H9 (cell line): ENCODE data around the gene RRAGC. TPM values are rescaled to one million over a fixed set of nuclear protein-coding genes. Genes with fewer than 3 reads are reported as not detected.

Experiments
- DNase-seq: peaks from one replicate; pipeline ENCODE4 v3.0.0-alpha.2; 2017
- H2AFZ ChIP-seq: one replicate; pipeline ENCODE4 v1.6.1; 2013; ENCODE audit warnings: mild to moderate bottlenecking, low read length, control low read depth, moderate library complexity
- H2AK5ac ChIP-seq: 2 replicates; pipeline ENCODE4 v1.6.1; 2013; ENCODE audit warnings: low read length, control low read depth, mixed read lengths; ENCODE audit not compliant: insufficient read length
- H2BK120ac ChIP-seq: one replicate; pipeline ENCODE4 v1.6.1; 2013; ENCODE audit warnings: low read depth, mild to moderate bottlenecking, low read length, control low read depth, inconsistent platforms; ENCODE audit not compliant: poor library complexity, severe bottlenecking
- H2BK12ac ChIP-seq: 2 replicates; pipeline ENCODE4 v1.6.1; 2013; ENCODE audit warnings: low read length, control low read depth, mixed read lengths, low read depth; ENCODE audit not compliant: insufficient read length
- H2BK15ac ChIP-seq: 2 replicates; pipeline ENCODE4 v1.6.1; 2013; ENCODE audit warnings: low read depth, low read length, control low read depth
- H2BK20ac ChIP-seq: one replicate; pipeline ENCODE4 v1.6.1; 2013; ENCODE audit warnings: low read depth, mild to moderate bottlenecking, low read length, control low read depth, inconsistent platforms; ENCODE audit not compliant: poor library complexity, severe bottlenecking
- H2BK5ac ChIP-seq: 2 replicates; pipeline ENCODE4 v1.6.1; 2013; ENCODE audit warnings: low read length, control low read depth, mixed read lengths; ENCODE audit not compliant: insufficient read length
- H3K14ac ChIP-seq: 2 replicates; pipeline ENCODE4 v1.6.1; 2013; ENCODE audit warnings: low read length, control low read depth; ENCODE audit not compliant: insufficient read depth
- H3K18ac ChIP-seq: 2 replicates; pipeline ENCODE4 v1.6.1; 2013; ENCODE audit warnings: low read depth, mild to moderate bottlenecking, mixed read lengths, low read length, control low read depth; ENCODE audit not compliant: insufficient read length
- H3K23ac ChIP-seq: 2 replicates; pipeline ENCODE4 v1.6.1; 2013; ENCODE audit warnings: low read length, control low read depth, mixed read lengths, low read depth; ENCODE audit not compliant: insufficient read length
- H3K23me2 ChIP-seq: 2 replicates; pipeline ENCODE4 v1.6.1; 2013; ENCODE audit warnings: low read depth, mild to moderate bottlenecking, mixed read lengths, low read length, control low read depth; ENCODE audit not compliant: insufficient read length, poor library complexity, severe bottlenecking
- H3K27ac ChIP-seq: 2 replicates; pipeline ENCODE4 v1.5.1; 2013; ENCODE audit warnings: low read length, control low read depth, mixed read lengths, low read depth; ENCODE audit not compliant: insufficient read length
- H3K27me3 ChIP-seq: 2 replicates; pipeline ENCODE4 v1.6.1; 2013; ENCODE audit warnings: low read length, control low read depth, inconsistent platforms; ENCODE audit not compliant: insufficient read depth
- H3K4ac ChIP-seq: 2 replicates; pipeline ENCODE4 v1.6.1; 2013; ENCODE audit warnings: low read depth, mild to moderate bottlenecking, control low read depth, inconsistent platforms, low read length, moderate library complexity
- H3K4me1 ChIP-seq: 2 replicates; pipeline ENCODE4 v1.6.1; 2013; ENCODE audit warnings: low read length, control low read depth, inconsistent platforms; ENCODE audit not compliant: insufficient read depth
- H3K4me2 ChIP-seq: 2 replicates; pipeline ENCODE4 v1.6.1; 2013; ENCODE audit warnings: low read length, control low read depth, mixed read lengths; ENCODE audit not compliant: insufficient read length, insufficient read depth
- H3K56ac ChIP-seq: 2 replicates; pipeline ENCODE4 v1.6.1; 2013; ENCODE audit warnings: low read depth, mild to moderate bottlenecking, mixed read lengths, low read length, control low read depth; ENCODE audit not compliant: insufficient read length
- H3K79me1 ChIP-seq: 2 replicates; pipeline ENCODE4 v1.6.1; 2013; ENCODE audit warnings: low read depth, mild to moderate bottlenecking, moderate library complexity, low read length, control low read depth, inconsistent platforms; ENCODE audit not compliant: insufficient read depth, poor library complexity, severe bottlenecking
- H3K79me2 ChIP-seq: 2 replicates; pipeline ENCODE4 v1.6.1; 2013; ENCODE audit warnings: low read length, control low read depth, inconsistent platforms; ENCODE audit not compliant: insufficient read depth
- H3K9ac ChIP-seq: 2 replicates; pipeline ENCODE4 v1.6.1; 2013; ENCODE audit warnings: low read length, control low read depth, mixed read lengths; ENCODE audit not compliant: insufficient read length; ENCODE audit errors: extremely low read depth
- H3K9me3 ChIP-seq: one replicate; pipeline ENCODE4 v1.6.1; 2013; ENCODE audit warnings: low read depth, low read length, inconsistent platforms; ENCODE audit not compliant: control insufficient read depth
- H3T11ph ChIP-seq: one replicate; pipeline ENCODE4 v1.6.1; 2013; ENCODE audit warnings: mild to moderate bottlenecking, low read length, control low read depth, inconsistent platforms
- H4K20me1 ChIP-seq: one replicate; pipeline ENCODE4 v1.6.1; 2013; ENCODE audit not compliant: control insufficient read depth, insufficient read length, insufficient read depth
- H4K5ac ChIP-seq: 2 replicates; pipeline ENCODE4 v1.6.1; 2013; ENCODE audit warnings: low read depth, mild to moderate bottlenecking, mixed read lengths, low read length, control low read depth; ENCODE audit not compliant: insufficient read length
- H4K8ac ChIP-seq: replicated peaks from 2 replicates; pipeline ENCODE4 v1.6.1; 2013; ENCODE audit warnings: low read length, control low read depth, mixed read lengths, low read depth; ENCODE audit not compliant: insufficient read length
- H4K91ac ChIP-seq: 2 replicates; pipeline ENCODE4 v1.6.1; 2013; ENCODE audit warnings: low read depth, mild to moderate bottlenecking, moderate library complexity, mixed read lengths, low read length, control low read depth; ENCODE audit not compliant: insufficient read length
- H3K27ac Mint-ChIP-seq, 3 experiments: 2 replicates in 2 of 3; 3 replicates in 1 of 3; pipeline ENCODE4 v1.8.0; 2020 to 2021; ENCODE audit warnings: mixed read lengths in 3 of 3, mild to moderate bottlenecking in 1 of 3, moderate library complexity in 1 of 3
- H3K27me3 Mint-ChIP-seq: 2 replicates; pipeline ENCODE4 v1.8.0; 2021; ENCODE audit warnings: low read depth, mild to moderate bottlenecking, moderate library complexity, mixed read lengths
- H3K36me3 Mint-ChIP-seq, 3 experiments: 2 replicates in 2 of 3; 3 replicates in 1 of 3; pipeline ENCODE4 v1.8.0; 2020 to 2021; ENCODE audit warnings: low read depth in 3 of 3, mixed read lengths in 3 of 3; ENCODE audit not compliant: insufficient read depth in 1 of 3
- H3K4me1 Mint-ChIP-seq, 2 experiments: 2 replicates each; pipeline ENCODE4 v1.8.0; 2020; ENCODE audit warnings: mixed read lengths in 2 of 2
- H3K4me3 Mint-ChIP-seq, 2 experiments: 2 replicates in 1 of 2; 3 replicates in 1 of 2; pipeline ENCODE4 v1.8.0; 2020 to 2021; ENCODE audit warnings: mild to moderate bottlenecking in 2 of 2, mixed read lengths in 2 of 2, moderate library complexity in 1 of 2
- H3K9me3 Mint-ChIP-seq, 2 experiments: 2 replicates in 1 of 2; 3 replicates in 1 of 2; pipeline ENCODE4 v1.8.0; 2020; ENCODE audit warnings: mild to moderate bottlenecking in 2 of 2, mixed read lengths in 2 of 2, moderate library complexity in 1 of 2
- CTCF ChIP-seq: fragments of 200-600 bp; sonication (generic); conservative IDR thresholded peaks from 3 replicates; pipeline ENCODE4 v1.8.0; 2021; ENCODE audit warnings: antibody characterized with exemption, mild to moderate bottlenecking
- WGBS: extraction: QIAGEN DNeasy Blood & Tissue Kit; methylation state at CpG from one replicate; pipeline ENCODE4 v1.1.7; 2013; ENCODE audit warnings: missing lambda C conversion rate, low lambda C conversion rate, mixed read lengths; ENCODE audit not compliant: insufficient read length; ENCODE audit errors: extremely low coverage; 5-methylcytosine and 5-hydroxymethylcytosine counted together
- total RNA-seq: library from RNA; stranded (reverse); gene quantifications from 2 replicates; pipeline ENCODE4 v1.2.1, GENCODE V29; 2021

Gene RRAGC
- total RNA-seq, 1 experiment from 2014 or later = 17.9 TPM

DNA sequence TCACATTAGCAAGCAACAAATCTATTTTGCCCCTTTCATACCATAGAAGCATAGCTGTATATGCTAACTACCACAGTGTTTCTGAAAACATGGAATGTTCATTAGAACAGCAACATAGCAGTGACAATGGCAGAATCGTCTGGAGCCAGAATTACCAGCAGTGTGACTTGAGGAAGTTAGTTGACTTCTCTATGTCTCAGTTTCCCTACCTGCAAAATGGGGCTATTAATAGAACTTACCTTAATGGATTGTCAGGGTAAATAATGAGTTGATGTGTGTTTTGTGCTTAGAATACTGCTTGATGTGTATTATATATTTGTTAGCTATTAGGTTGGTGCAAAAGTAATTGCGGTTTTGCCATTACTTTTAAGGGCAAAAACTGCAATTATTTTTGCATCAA is 36.6 kb upstream of the RRAGC start:
- no peaks in the 10 kb centered on the region for H4K20me1 ChIP-seq
- no peak for DNase-seq
- H2BK15ac ChIP-seq = no peak overlapping the region
- no peaks in the 10 kb centered on the region for H3K23me2 ChIP-seq
- H2BK5ac ChIP-seq = no peak overlapping the region
- Mint-ChIP-seq H3K27me3 (no peaks in the 10 kb centered on the region), H3K9me3 (no peaks in the 10 kb centered on the region), H3K27ac (no peak overlapping the region), H3K4me1 (peaks cover 5 to 6% of the 10 kb centered on the region in 2 experiments), H3K36me3 (no peaks in the 10 kb centered on the region), H3K4me3 (no peak overlapping the region)
- no peak overlapping the region for H3K23ac ChIP-seq
- H3K9me3 ChIP-seq = no peaks in the 10 kb centered on the region
- H4K5ac ChIP-seq = no peak overlapping the region
- no peaks in the 10 kb centered on the region for H3K79me1 ChIP-seq
- H3T11ph ChIP-seq = no peak overlapping the region
- no peak overlapping the region for H2AK5ac ChIP-seq
- no peak for TF ChIP-seq CTCF
- no peak overlapping the region for H3K18ac ChIP-seq
- no peak overlapping the region for H3K4me2 ChIP-seq
- no CpG with 5 or more reads among the region's 2 CpGs for WGBS
- H3K56ac ChIP-seq = no peak overlapping the region
- H2BK20ac ChIP-seq = no peak overlapping the region
- no peak overlapping the region for H2BK120ac ChIP-seq
- H3K9ac ChIP-seq = no peak overlapping the region
- H3K4ac ChIP-seq = no peak overlapping the region
- H3K27me3 ChIP-seq = no peaks in the 10 kb centered on the region
- no peak overlapping the region for H2BK12ac ChIP-seq
- H4K8ac ChIP-seq = no peak overlapping the region
- H2AFZ ChIP-seq = no peak overlapping the region
- no peaks in the 10 kb centered on the region for H3K4me1 ChIP-seq
- no peak overlapping the region for H3K14ac ChIP-seq
- H3K27ac ChIP-seq = no peak overlapping the region
- H4K91ac ChIP-seq = no peak overlapping the region
- H3K79me2 ChIP-seq = no peaks in the 10 kb centered on the region
